Measurements from ENCODE around the gene DCUN1D5. TPM values are rescaled to one million over a fixed set of nuclear protein-coding genes. Genes with fewer than 3 reads are reported as not detected.
"Not testable (repeated sequence)": the region's sequence is repeated elsewhere in the genome, so short reads cannot be mapped to it uniquely, and the experiment has no call there.

Gene DCUN1D5
- total RNA-seq, 1 donor from 2014 or later: 14.0 TPM

- DNase-seq (ENCODE audit: low spot score): no peak
Measured at GRCh38 chr11:103055221-103055890, 36.6 kb downstream of the DCUN1D5 start.

- no peak for DNase-seq (ENCODE audit: low spot score)
Measured at GRCh38 chr11:103053997-103054396, 38.0 kb downstream of the DCUN1D5 start.

- DNase-seq (ENCODE audit: low spot score): no peak
Measured at GRCh38 chr11:103051981-103052380, 40.0 kb downstream of the DCUN1D5 start.

- no peak for DNase-seq (ENCODE audit: low spot score)
Measured at GRCh38 chr11:103051151-103051801, 40.7 kb downstream of the DCUN1D5 start.

- DNase-seq (ENCODE audit: low spot score): no peak
Measured at GRCh38 chr11:103050351-103050750, 41.6 kb downstream of the DCUN1D5 start.

- no peak for DNase-seq (ENCODE audit: low spot score)
Measured at GRCh38 chr11:103047837-103048236, 44.1 kb downstream of the DCUN1D5 start.

GRCh38 chr11:103043826-103044678 lies 47.9 kb downstream of the DCUN1D5 start:
- no peak for DNase-seq (ENCODE audit: low spot score)

GRCh38 chr11:103042161-103042560 lies 49.8 kb downstream of the DCUN1D5 start:
- DNase-seq (ENCODE audit: low spot score): no peak

GRCh38 chr11:103035791-103036434 lies 56.0 kb downstream of the DCUN1D5 start:
- peak; percentile 40 for DNase-seq (ENCODE audit: low spot score)

GRCh38 chr11:103035216-103035615 lies 56.7 kb downstream of the DCUN1D5 start:
- no peak for DNase-seq (ENCODE audit: low spot score)

- no peak for DNase-seq (ENCODE audit: low spot score)
Measured at GRCh38 chr11:103031834-103032233, 60.1 kb downstream of the DCUN1D5 start.

- DNase-seq (ENCODE audit: low spot score): no peak
Measured at GRCh38 chr11:103029401-103029800, 62.6 kb downstream of the DCUN1D5 start.

GRCh38 chr11:103028304-103029020 lies 63.5 kb downstream of the DCUN1D5 start:
- DNase-seq (ENCODE audit: low spot score): not testable (repeated sequence)

- no peak for DNase-seq (ENCODE audit: low spot score)
Measured at GRCh38 chr11:103024086-103024485, 67.9 kb downstream of the DCUN1D5 start.

- DNase-seq (ENCODE audit: low spot score): no peak
Measured at GRCh38 chr11:103016031-103016430, 75.9 kb downstream of the DCUN1D5 start.

GRCh38 chr11:103013421-103013820 lies 78.5 kb downstream of the DCUN1D5 start:
- DNase-seq (ENCODE audit: low spot score): no peak

Other genes starting within 250 kb of the DCUN1D5 start
- gene MMP3, start 248.6 kb downstream of the DCUN1D5 start, total RNA-seq: 0.17 TPM
- 1.7 TPM for gene MMP12, start 217.2 kb downstream of the DCUN1D5 start, total RNA-seq
- gene MMP13, start 136.4 kb downstream of the DCUN1D5 start, total RNA-seq: not detected
- 24.2 TPM for gene DYNC2H1, start 17.3 kb upstream of the DCUN1D5 start, total RNA-seq

Data from mucosa of gallbladder (tissue), 1 donor.